A549 (cell line): Measurements from ENCODE around the gene TOB1. TPM values are rescaled to one million over a fixed set of nuclear protein-coding genes. Genes with fewer than 3 reads are reported as not detected.

ENCODE experiments used
- ATAC-seq, 2 experiments: fragments of 200-7000 bp in 1 of 2; fragments of >200 bp in 1 of 2; cut with Nextera tagmentation in 1 of 2; cut with Tn5 transposase in 1 of 2; 3 replicates each; pipeline versions ENCODE4 v1.8.0 to v1.9.1; 2018 to 2020; ENCODE audit warnings: mild to moderate bottlenecking in 1 of 2, moderate library complexity in 1 of 2
- CTCF ChIA-PET: fragments of 300-600 bp; sonication (Branson Sonifier 250); formaldehyde crosslinking; extraction: SDS; loops from one replicate; lab custom pipeline; 2021; ENCODE audit warnings: antibody characterized with exemption, inconsistent platforms; lab: Yijun Ruan, JAX
- POLR2A ChIA-PET: fragments of 350-600 bp; formaldehyde crosslinking; extraction: SDS; loops from one replicate; lab custom pipeline; 2021; ENCODE audit warnings: antibody characterized with exemption, inconsistent platforms; lab: Yijun Ruan, JAX
- DNase-seq, 2 experiments: peaks; one replicate each; pipeline versions ENCODE4 v3.0.0 to v3.0.0-alpha.2; 2011 to 2016; ENCODE audit warnings: low read depth in 1 of 2, low spot score in 1 of 2
- FAIRE-seq: peaks from 2 replicates; lab custom pipeline; 2011; peaks lifted over from hg19 to GRCh38; lab: Jason Lieb, UNC
- H3K27ac ChIP-seq, 2 experiments: fragments of >200 bp; sonication (Bioruptor Twin); formaldehyde crosslinking; 3 replicates each; pipeline ENCODE4 v1.5.1; 2016 to 2017
- H3K4me1 ChIP-seq: fragments of >200 bp; sonication (Bioruptor Twin); formaldehyde crosslinking; 3 replicates; pipeline ENCODE4 v1.6.1; 2016
- H3K4me2 ChIP-seq: fragments of >200 bp; sonication (Bioruptor Twin); formaldehyde crosslinking; 3 replicates; pipeline ENCODE4 v1.6.1; 2016
- H3K4me3 ChIP-seq: fragments of >200 bp; sonication (Bioruptor Twin); formaldehyde crosslinking; 3 replicates; pipeline ENCODE4 v1.5.1; 2016
- H3K9me3 ChIP-seq: fragments of >200 bp; sonication (Bioruptor Twin); formaldehyde crosslinking; 3 replicates; pipeline ENCODE4 v1.6.1; 2016
- ATOH8 ChIP-seq: fragments of 250-450 bp; sonication (Bioruptor Pico); IDR thresholded peaks from 2 replicates; pipeline ENCODE4 v1.5.0; 2020; ENCODE audit warnings: low read depth, mild to moderate bottlenecking, moderate library complexity
- BCL3 ChIP-seq: fragments of >200 bp; sonication (Bioruptor Twin); formaldehyde crosslinking; IDR thresholded peaks from 3 replicates; pipeline ENCODE4 v1.6.1; 2016
- BHLHE40 ChIP-seq: IDR thresholded peaks from 2 replicates; pipeline ENCODE4 v1.6.1; 2012; ENCODE audit warnings: low read depth, low read length, inconsistent platforms
- CTCF ChIP-seq: fragments of >200 bp; sonication (Bioruptor Twin); formaldehyde crosslinking; IDR thresholded peaks from 3 replicates; pipeline ENCODE4 v1.5.1; 2016
- ELK1 ChIP-seq: fragments of 150-350 bp; IDR thresholded peaks from 2 replicates; pipeline ENCODE4 v1.6.1; 2014; ENCODE audit warnings: low read depth, mild to moderate bottlenecking, low read length
- EP300 ChIP-seq, 2 experiments: fragments of >200 bp; sonication (Bioruptor Twin); formaldehyde crosslinking; IDR thresholded peaks; 2 replicates in 1 of 2; 3 replicates in 1 of 2; pipeline ENCODE4 v1.6.1; 2016 to 2017
- FOSL2 ChIP-seq, 2 experiments: fragments of 450-650 bp in 1 of 2; fragments of >200 bp in 1 of 2; sonication (Bioruptor Twin) in 1 of 2; formaldehyde crosslinking; IDR thresholded peaks; 2 replicates each; pipeline versions ENCODE4 v1.5.0 to v1.6.1; 2016 to 2020; ENCODE audit warnings: mild to moderate bottlenecking in 1 of 2, moderate library complexity in 1 of 2
- HDAC2 ChIP-seq: fragments of 200-600 bp; sonication (generic); IDR thresholded peaks from 2 replicates; pipeline ENCODE4 v1.6.1; 2016
- HOXA7 ChIP-seq: fragments of 250-450 bp; sonication (Bioruptor Pico); IDR thresholded peaks from 2 replicates; pipeline ENCODE4 v1.5.0; 2020; ENCODE audit warnings: mild to moderate bottlenecking, moderate library complexity
- JUN ChIP-seq, 2 experiments: fragments of >200 bp; sonication (Bioruptor Twin); formaldehyde crosslinking; IDR thresholded peaks; 2 replicates in 1 of 2; 3 replicates in 1 of 2; pipeline ENCODE4 v1.6.1; 2016 to 2017
- KDM1A ChIP-seq: fragments of 200-600 bp; sonication (generic); IDR thresholded peaks from 2 replicates; pipeline ENCODE4 v1.6.1; 2016; ENCODE audit warnings: low read depth, mild to moderate bottlenecking
- MAX ChIP-seq: IDR thresholded peaks from 2 replicates; pipeline ENCODE4 v1.6.1; 2012
- NFE2L2 ChIP-seq: fragments of 150-350 bp; conservative IDR thresholded peaks from 2 replicates; pipeline ENCODE4 v1.6.1; 2014; ENCODE audit warnings: low read length
- POLR2A ChIP-seq: IDR thresholded peaks from 2 replicates; pipeline ENCODE4 v1.6.1; 2012; ENCODE audit warnings: mild to moderate bottlenecking, low read length
- POLR2AphosphoS2 ChIP-seq: conservative IDR thresholded peaks from 2 replicates; pipeline ENCODE4 v1.6.1; 2012; ENCODE audit warnings: low read length, improper control_type of control experiment, inconsistent platforms
- RARB ChIP-seq: fragments of 250-450 bp; sonication (Bioruptor Pico); IDR thresholded peaks from 2 replicates; pipeline ENCODE4 v1.8.0; 2021; ENCODE audit warnings: mild to moderate bottlenecking, moderate library complexity
- RNF2 ChIP-seq: fragments of 200-600 bp; sonication (generic); IDR thresholded peaks from 2 replicates; pipeline ENCODE4 v1.6.1; 2016; ENCODE audit warnings: low read depth, mild to moderate bottlenecking, antibody characterized with exemption, moderate library complexity, borderline replicate concordance
- SMC3 ChIP-seq: fragments of >200 bp; sonication (Bioruptor Twin); formaldehyde crosslinking; IDR thresholded peaks from 3 replicates; pipeline ENCODE4 v1.6.1; 2018; ENCODE audit warnings: inconsistent platforms
- USF2 ChIP-seq: fragments of 450-650 bp; IDR thresholded peaks from 2 replicates; pipeline ENCODE4 v1.6.1; 2014; ENCODE audit warnings: antibody characterized with exemption
- ZNF302 ChIP-seq: fragments of 250-450 bp; sonication (Bioruptor Pico); IDR thresholded peaks from 2 replicates; pipeline ENCODE4 v1.9.0; 2021; ENCODE audit warnings: inconsistent platforms, mild to moderate bottlenecking, moderate library complexity
- WGBS: methylation state at CpG from one replicate; pipeline ENCODE4 v1.1.6; 2017; ENCODE audit errors: missing lambda C conversion rate; 5-methylcytosine and 5-hydroxymethylcytosine counted together
- polyA plus RNA-seq, 4 experiments: library from polyadenylated mRNA; depleted of rRNA in 3 of 4; stranded (reverse); fragments of >200 nt; fragmentation: RNase III in 1 of 4; extraction: RNeasy Plus Mini Kit Qiagen cat#74134 plus additional on column Dnase treatment in 1 of 4; gene quantifications; 2 replicates in 3 of 4; 3 replicates in 1 of 4; pipeline ENCODE4 v1.2.3, GENCODE V29; 2011 to 2017

TOB1 gene
- polyA plus RNA-seq, 2 of the 4 experiments (the other 2 are of a cell fraction): 111 to 133 TPM

GRCh38 chr17:50822550-50822949 lies 43.6 kb downstream of the TOB1 start:
- H3K27ac ChIP-seq: no peak overlapping the region
- FAIRE-seq (no peak), ATAC-seq (no peak), DNase-seq (no peak)
- WGBS: 47% methylated on average over 2 of the region's 2 CpGs
- POLR2A ChIA-PET: no interaction called here
- no peak overlapping the region for H3K4me3 ChIP-seq
- no peak overlapping the region for H3K4me2 ChIP-seq
- H3K4me1 ChIP-seq: peaks cover 5% of the 10 kb centered on the region
- CTCF ChIA-PET: interaction anchor here (1.1 to 16.5 kb wide), 7 partner anchors 8 to 276 kb away, joined by 3 to 162 read pairs (median 5); no protein-coding TSS in a partner anchor
- TF ChIP-seq ZNF302 (CRISPR knock-in tag) (no peak), USF2 (no peak)
- H3K9me3 ChIP-seq: peaks cover 14% of the 10 kb centered on the region; the same call in 1 of the 3 replicates

GRCh38 chr17:50820651-50821050 lies 45.5 kb downstream of the TOB1 start:
- no peak for TF ChIP-seq BCL3
- CTCF ChIA-PET: interaction anchor here (1.0 to 16.5 kb wide), 6 partner anchors 13 to 193 kb away, joined by 4 to 162 read pairs (median 24); no protein-coding TSS in a partner anchor
- POLR2A ChIA-PET: no interaction called here
- no peak for FAIRE-seq
- H3K4me3 ChIP-seq: no peak overlapping the region
- DNase-seq: no peak
- H3K9me3 ChIP-seq: peaks cover 14% of the 10 kb centered on the region; the same call in 1 of the 3 replicates
- H3K4me1 ChIP-seq: peaks cover 8% of the 10 kb centered on the region
- WGBS: 56% methylated on average over 10 of the region's 10 CpGs
- no peak overlapping the region for H3K4me2 ChIP-seq
- H3K27ac ChIP-seq: no peak overlapping the region
- no peak for ATAC-seq

- POLR2A ChIA-PET: interaction anchor here (0.6 kb wide), 1 partner anchor 114 kb away, joined by 3 read pairs; no protein-coding TSS in a partner anchor
- FAIRE-seq: no peak
- WGBS: 69% methylated on average over 6 of the region's 6 CpGs
- Histone ChIP-seq H3K4me1 (peaks cover 8% of the 10 kb centered on the region), H3K4me2 (no peak overlapping the region), H3K9me3 (peaks cover 14% of the 10 kb centered on the region; the same call in 1 of the 3 replicates), H3K4me3 (no peak overlapping the region), H3K27ac (no peak overlapping the region)
- DNase-seq: no peak
- CTCF ChIA-PET: interaction anchor here (0.7 to 16.5 kb wide), 9 partner anchors 10 to 58 kb away, joined by 3 to 162 read pairs (median 47); partner anchors contain the start of gene WFIKKN2
- TF ChIP-seq JUN (IDR thresholded peaks at IDR 0.05): no peak
- TF ChIP-seq POLR2A: no peak
- ATAC-seq: no peak
These were observed 47.1 kb downstream of the TOB1 start for GRCh38 chr17:50818921-50819657.

- Histone ChIP-seq H3K4me3 (no peak overlapping the region), H3K4me2 (no peak overlapping the region), H3K27ac (no peak overlapping the region), H3K9me3 (peaks cover 10% of the 10 kb centered on the region; the same call in 1 of the 3 replicates), H3K4me1 (peaks cover 8% of the 10 kb centered on the region)
- ChIA-PET POLR2A (interaction anchor here (1.0 kb wide), 1 partner anchor 48 kb away, joined by 3 read pairs; the partner anchor contains the start of gene TOB1), CTCF (interaction anchor here (0.7 to 16.5 kb wide), 13 partner anchors 11 to 248 kb away, joined by 3 to 162 read pairs (median 4); partner anchors contain the start of gene WFIKKN2)
- FAIRE-seq (no peak), DNase-seq (no peak), ATAC-seq (no peak)
- WGBS: 87% methylated on average over 4 of the region's 4 CpGs
- TF ChIP-seq HOXA7 (no peak), RARB (CRISPR knock-in tag) (no peak), RNF2 (no peak), BHLHE40 (no peak), POLR2AphosphoS2 (no peak), ELK1 (no peak), SMC3 (no peak), MAX (no peak), EP300 (IDR thresholded peaks at IDR 0.05) (no peak), USF2 (no peak), POLR2A (no peak), HDAC2 (no peak), FOSL2 (IDR thresholded peaks at IDR 0.05) (no peak), FOSL2 (CRISPR knock-in tag; IDR thresholded peaks at IDR 0.05) (no peak), CTCF (no peak), NFE2L2 (no peak), KDM1A (no peak), ATOH8 (CRISPR knock-in tag) (no peak)
These were observed 47.9 kb downstream of the TOB1 start for GRCh38 chr17:50818261-50818660.
